ENCODE results near the gene PLEKHA5. TPM values are rescaled to one million over a fixed set of nuclear protein-coding genes. Genes with fewer than 3 reads are reported as not detected.

PLEKHA5 gene
- total RNA-seq, 1 experiment from 2014 or later: 6.3 TPM

- POLR2A ChIA-PET: interaction anchor here (0.7 kb wide), 1 partner anchor 42 kb away, joined by 6 read pairs; no protein-coding TSS in a partner anchor
- intact Hi-C loops (cut with micrococcal nuclease; ENCODE audit: unreplicated experiment) (no loop called here), in situ Hi-C loops (cut with HindIII; ENCODE audit: low pct_unique_long_range_greater_than_20kb, low sequenced_read_pairs) (no loop called here)
- Histone ChIP-seq H3K27me3 (ENCODE audit: control insufficient read depth, insufficient read depth, low read length) (no peaks in the 10 kb centered on the region), H3K4me3 (ENCODE audit: low read depth in 2 of 2, low read length in 2 of 2) (no peak overlapping the region), H3K27ac (ENCODE audit: low read length) (no peak overlapping the region), H3K36me3 (ENCODE audit: control insufficient read depth, insufficient read depth, low read length) (no peaks in the 10 kb centered on the region), H3K4me1 (ENCODE audit: control insufficient read depth, insufficient read depth, low read length) (no peaks in the 10 kb centered on the region), H3K9me3 (ENCODE audit: control insufficient read depth, insufficient read depth, low read depth, low read length) (no peaks in the 10 kb centered on the region)
- no TSS peak for BruUV-seq (replicated peaks)
- no peak for ATAC-seq
- no peak for DNase-seq (ENCODE audit: low read depth, low spot score)
- no peak for TF ChIP-seq SIN3A (IDR thresholded peaks at IDR 0.05; ENCODE audit: borderline replicate concordance, insufficient read depth, low read depth, low read length)
- TF ChIP-seq REST (IDR thresholded peaks at IDR 0.05; ENCODE audit: insufficient read depth in 1 of 2, low read depth in 2 of 2, low read length in 1 of 2): no peak
- no peak for TF ChIP-seq CTCF (IDR thresholded peaks at IDR 0.05)
- no peak for TF ChIP-seq TCF7L2 (IDR thresholded peaks at IDR 0.05; ENCODE audit: low read depth, low read length)
- no peak for TF ChIP-seq POLR2AphosphoS5 (IDR thresholded peaks at IDR 0.05; ENCODE audit: low read depth, low read length)
- CTCF ChIA-PET: no interaction called here
Measured at GRCh38 chr12:19301223-19301622, 171.7 kb downstream of the PLEKHA5 start.

- no peaks in the 10 kb centered on the region for H3K9me3 ChIP-seq (ENCODE audit: control insufficient read depth, insufficient read depth, low read depth, low read length)
- no peak for TF ChIP-seq CTCF (IDR thresholded peaks at IDR 0.05)
- H3K27ac ChIP-seq (ENCODE audit: low read length): no peak overlapping the region
- BruUV-seq (replicated peaks): no TSS peak
- DNase-seq (ENCODE audit: low read depth, low spot score) (no peak), ATAC-seq (no peak)
- ChIA-PET CTCF (no interaction called here), POLR2A (no interaction called here)
- no peaks in the 10 kb centered on the region for H3K36me3 ChIP-seq (ENCODE audit: control insufficient read depth, insufficient read depth, low read length)
- intact Hi-C loops (cut with micrococcal nuclease; ENCODE audit: unreplicated experiment): no loop called here
- in situ Hi-C loops (cut with HindIII; ENCODE audit: low pct_unique_long_range_greater_than_20kb, low sequenced_read_pairs): no loop called here
- H3K4me1 ChIP-seq (ENCODE audit: control insufficient read depth, insufficient read depth, low read length): no peaks in the 10 kb centered on the region
- no peak overlapping the region for H3K4me3 ChIP-seq (ENCODE audit: low read depth in 2 of 2, low read length in 2 of 2)
- H3K27me3 ChIP-seq (ENCODE audit: control insufficient read depth, insufficient read depth, low read length): no peaks in the 10 kb centered on the region
Measured at GRCh38 chr12:19301688-19302087, 172.2 kb downstream of the PLEKHA5 start.
